Measurements from ENCODE around the gene MPPED1. TPM values are rescaled to one million over a fixed set of nuclear protein-coding genes. Genes with fewer than 3 reads are reported as not detected.

Gene MPPED1
- total RNA-seq, 1 donor = not detected

- no peak overlapping the region for H3K4me3 ChIP-seq (ENCODE audit: low read depth, low read length)
- no peak for DNase-seq (ENCODE audit: low read depth)
- TF ChIP-seq CTCF (IDR thresholded peaks at IDR 0.05; ENCODE audit: insufficient read depth, low read length) = no peak
Observed at GRCh38 chr22:43451371-43452050, 39.7 kb downstream of the MPPED1 start.

GRCh38 chr22:43455846-43456245 is 44.0 kb downstream of the MPPED1 start:
- no peak overlapping the region for H3K4me3 ChIP-seq (ENCODE audit: low read depth, low read length)
- TF ChIP-seq CTCF (IDR thresholded peaks at IDR 0.05; ENCODE audit: insufficient read depth, low read length) = no peak
- no peak for DNase-seq (ENCODE audit: low read depth)

- no peak for DNase-seq (ENCODE audit: low read depth)
- no peak for TF ChIP-seq CTCF (IDR thresholded peaks at IDR 0.05; ENCODE audit: insufficient read depth, low read length)
- H3K4me3 ChIP-seq (ENCODE audit: low read depth, low read length) = no peak overlapping the region
Observed at GRCh38 chr22:43457002-43457401, 45.2 kb downstream of the MPPED1 start.

- no peak for TF ChIP-seq CTCF (IDR thresholded peaks at IDR 0.05; ENCODE audit: insufficient read depth, low read length)
- DNase-seq (ENCODE audit: low read depth) = no peak
- H3K4me3 ChIP-seq (ENCODE audit: low read depth, low read length) = no peak overlapping the region
Observed at GRCh38 chr22:43462701-43463100, 50.9 kb downstream of the MPPED1 start.

GRCh38 chr22:43464809-43465208 is 53.0 kb downstream of the MPPED1 start:
- no peak overlapping the region for H3K4me3 ChIP-seq (ENCODE audit: low read depth, low read length)
- DNase-seq (ENCODE audit: low read depth) = no peak
- TF ChIP-seq CTCF (IDR thresholded peaks at IDR 0.05; ENCODE audit: insufficient read depth, low read length) = no peak

GRCh38 chr22:43465291-43466015 is 53.6 kb downstream of the MPPED1 start:
- no peak overlapping the region for H3K4me3 ChIP-seq (ENCODE audit: low read depth, low read length)
- no peak for DNase-seq (ENCODE audit: low read depth)
- TF ChIP-seq CTCF (IDR thresholded peaks at IDR 0.05; ENCODE audit: insufficient read depth, low read length) = no peak

Data from fibroblast of the aortic adventitia (primary cell).